GM21526 (cell line): Measurements from ENCODE around the gene PRPF6.
A peak's percentile ranks its signal among the peaks of the same experiment; 100 is the strongest.

Experiments used
- ATAC-seq: cut with Tn5 transposase; IDR thresholded peaks from one replicate; pipeline ENCODE4 v1.9.1; 2021; ENCODE audit warnings: moderate library complexity; ENCODE audit not compliant: unreplicated experiment, low FRiP score

Gene PRPF6

GRCh38 chr20:63945921-63946920 lies 34.7 kb upstream of the PRPF6 start:
- ATAC-seq, result no peak

- no peak for ATAC-seq
These were observed 33.8 kb upstream of the PRPF6 start for GRCh38 chr20:63946986-63947637.

- no peak for ATAC-seq
These were observed 33.1 kb upstream of the PRPF6 start for GRCh38 chr20:63947638-63948456.

GRCh38 chr20:63950701-63951397 lies 30.1 kb upstream of the PRPF6 start:
- no peak for ATAC-seq

- ATAC-seq, result no peak
These were observed 29.3 kb upstream of the PRPF6 start for GRCh38 chr20:63951398-63952209.

- no peak for ATAC-seq
These were observed 28.8 kb upstream of the PRPF6 start for GRCh38 chr20:63952210-63952535.

GRCh38 chr20:63952769-63953168 lies 28.2 kb upstream of the PRPF6 start:
- ATAC-seq, result no peak

- no peak for ATAC-seq
These were observed 27.0 kb upstream of the PRPF6 start for GRCh38 chr20:63953764-63954429.

GRCh38 chr20:63955281-63955826 lies 25.6 kb upstream of the PRPF6 start:
- ATAC-seq, result peak; percentile 10

GRCh38 chr20:63955827-63956663 lies 24.9 kb upstream of the PRPF6 start, which contains the start of gene UCKL1:
Gene UCKL1 (minus strand): TSS chr20:63956416. CDS start chr20:63956372, 44 bp downstream.
- ATAC-seq, result peak; percentile 51

GRCh38 chr20:63956664-63957003 lies 24.3 kb upstream of the PRPF6 start:
- no peak for ATAC-seq

GRCh38 chr20:63957004-63957689 lies 23.8 kb upstream of the PRPF6 start:
- ATAC-seq, result no peak

GRCh38 chr20:63957690-63958441 lies 23.1 kb upstream of the PRPF6 start:
- no peak for ATAC-seq

- no peak for ATAC-seq
These were observed 22.5 kb upstream of the PRPF6 start for GRCh38 chr20:63958471-63958870.

GRCh38 chr20:63958964-63959698 lies 21.8 kb upstream of the PRPF6 start:
- ATAC-seq, result no peak

GRCh38 chr20:63959699-63960075 lies 21.2 kb upstream of the PRPF6 start:
- ATAC-seq, result no peak
